LNCaP clone FGC (cell line): ENCODE measurements around the gene SSR4.
"Not testable (repeated sequence)": the region's sequence is repeated elsewhere in the genome, so short reads cannot be mapped to it uniquely, and the experiment has no call there.

Source experiments
- DNase-seq: peaks from one replicate; pipeline ENCODE4 v3.0.0-alpha.2; 2011; ENCODE audit warnings: low read depth
- H3K4me3 ChIP-seq: 2 replicates; pipeline ENCODE4 v1.5.1; 2011; ENCODE audit warnings: mild to moderate bottlenecking, low read depth, low read length, control low read depth
- TF ChIP-seq, protein P1 (sequence below): IDR thresholded peaks from 2 replicates; pipeline ENCODE4 v1.5.1; 2012; ENCODE audit warnings: mild to moderate bottlenecking; ENCODE audit not compliant: control insufficient read depth, insufficient read depth; ENCODE audit errors: extremely low read depth

SSR4 gene

DNA sequence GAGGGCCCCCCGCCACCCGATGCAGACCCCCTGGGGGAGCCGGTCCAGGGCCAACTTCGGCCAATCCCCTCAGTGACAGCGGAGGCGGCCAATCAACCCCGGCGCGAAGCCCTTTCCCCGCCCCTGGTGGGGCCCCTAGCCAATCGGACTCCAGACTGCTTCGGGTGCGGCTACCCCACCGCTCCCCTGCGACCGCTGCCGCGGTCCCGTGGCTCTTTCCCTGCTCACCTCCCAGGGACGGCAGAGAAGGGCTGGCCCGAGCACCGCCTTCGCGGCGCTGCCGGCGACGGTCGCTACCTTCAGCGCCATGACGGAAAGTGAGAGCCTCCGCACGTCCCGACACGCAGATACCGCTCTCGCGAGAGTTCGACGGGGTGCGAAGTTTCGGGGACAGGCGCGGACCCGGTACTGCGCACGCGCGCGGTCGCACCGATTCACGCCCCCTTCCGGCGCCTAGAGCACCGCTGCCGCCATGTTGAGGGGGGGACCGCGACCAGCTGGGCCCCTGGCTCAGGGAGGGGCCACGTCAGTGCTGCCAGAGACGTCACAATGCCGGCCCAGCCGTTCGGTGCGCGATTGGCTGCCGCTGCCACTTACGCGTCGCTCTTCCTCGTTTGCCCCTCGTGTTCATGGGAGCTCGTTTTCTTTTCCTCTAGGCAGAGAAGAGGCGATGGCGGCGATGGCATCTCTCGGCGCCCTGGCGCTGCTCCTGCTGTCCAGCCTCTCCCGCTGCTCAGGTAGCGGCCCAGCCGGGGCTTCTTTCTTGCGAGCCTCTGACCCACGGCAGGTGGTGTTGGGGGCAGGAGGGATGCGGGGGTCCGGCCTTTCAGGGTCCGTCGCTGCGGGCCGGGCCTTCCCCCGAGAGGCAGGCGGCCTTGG is at the start of gene SSR4, which contains the start of gene IDH3G:
Gene SSR4, plus strand, starts transcription at position 651 of the 879 bp plus-strand sequence. Its CDS starts 20 bp downstream, at position 671.
Gene IDH3G, minus strand, starts transcription at position 358 of the 879 bp plus-strand sequence. Its CDS starts 49 bp downstream, at position 309.
- H3K4me3 ChIP-seq = peak within 1 kb of the TSS; percentile 82
- TF ChIP-seq, protein P1, sequence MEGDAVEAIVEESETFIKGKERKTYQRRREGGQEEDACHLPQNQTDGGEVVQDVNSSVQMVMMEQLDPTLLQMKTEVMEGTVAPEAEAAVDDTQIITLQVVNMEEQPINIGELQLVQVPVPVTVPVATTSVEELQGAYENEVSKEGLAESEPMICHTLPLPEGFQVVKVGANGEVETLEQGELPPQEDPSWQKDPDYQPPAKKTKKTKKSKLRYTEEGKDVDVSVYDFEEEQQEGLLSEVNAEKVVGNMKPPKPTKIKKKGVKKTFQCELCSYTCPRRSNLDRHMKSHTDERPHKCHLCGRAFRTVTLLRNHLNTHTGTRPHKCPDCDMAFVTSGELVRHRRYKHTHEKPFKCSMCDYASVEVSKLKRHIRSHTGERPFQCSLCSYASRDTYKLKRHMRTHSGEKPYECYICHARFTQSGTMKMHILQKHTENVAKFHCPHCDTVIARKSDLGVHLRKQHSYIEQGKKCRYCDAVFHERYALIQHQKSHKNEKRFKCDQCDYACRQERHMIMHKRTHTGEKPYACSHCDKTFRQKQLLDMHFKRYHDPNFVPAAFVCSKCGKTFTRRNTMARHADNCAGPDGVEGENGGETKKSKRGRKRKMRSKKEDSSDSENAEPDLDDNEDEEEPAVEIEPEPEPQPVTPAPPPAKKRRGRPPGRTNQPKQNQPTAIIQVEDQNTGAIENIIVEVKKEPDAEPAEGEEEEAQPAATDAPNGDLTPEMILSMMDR = no peak
- DNase-seq = peak; percentile 76

DNA sequence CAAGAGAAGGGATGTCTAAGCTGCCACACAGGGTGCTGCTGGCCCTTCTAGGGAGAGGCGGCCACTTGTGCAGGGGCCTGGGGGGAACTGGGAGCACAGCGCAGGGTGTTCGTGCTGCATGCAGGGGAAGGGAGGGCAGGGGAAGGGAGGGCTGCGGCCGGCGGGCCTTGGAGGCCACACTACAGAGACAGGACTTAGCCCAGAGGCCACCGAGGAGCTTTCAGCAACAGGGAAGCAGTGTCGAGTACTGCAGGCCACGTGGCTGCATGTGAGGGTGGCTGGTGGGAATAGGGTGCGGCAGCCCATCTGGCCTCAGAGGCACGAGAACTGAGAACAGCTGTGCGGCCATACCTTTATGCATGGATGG is 49.4 kb upstream of the SSR4 start:
- not testable (repeated sequence) for DNase-seq, H3K4me3 ChIP-seq

DNA sequence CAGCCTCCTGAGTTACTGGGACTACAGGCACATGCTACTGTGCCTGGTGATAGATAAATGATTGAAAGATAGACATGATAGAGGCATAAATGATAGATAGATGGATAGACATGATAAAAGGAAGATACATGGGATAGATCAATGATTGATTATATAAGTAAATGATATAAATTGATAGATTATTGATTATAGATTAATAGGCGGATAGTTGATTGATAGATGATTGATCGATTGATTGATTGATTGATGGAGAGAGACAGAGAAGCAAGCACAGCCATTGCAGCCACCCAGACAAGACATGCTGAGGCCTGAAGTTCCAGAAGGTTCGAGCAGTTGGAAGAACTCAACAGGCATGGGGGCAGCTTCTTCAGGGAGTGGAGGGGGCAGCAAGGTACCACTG is 48.1 kb upstream of the SSR4 start:
- TF ChIP-seq, protein P1 = no peak
- no peak overlapping the region for H3K4me3 ChIP-seq
- DNase-seq = no peak

GRCh38 chrX:153746991-153747390 is 47.5 kb upstream of the SSR4 start:
- DNase-seq, H3K4me3 ChIP-seq: not testable (repeated sequence)

DNA sequence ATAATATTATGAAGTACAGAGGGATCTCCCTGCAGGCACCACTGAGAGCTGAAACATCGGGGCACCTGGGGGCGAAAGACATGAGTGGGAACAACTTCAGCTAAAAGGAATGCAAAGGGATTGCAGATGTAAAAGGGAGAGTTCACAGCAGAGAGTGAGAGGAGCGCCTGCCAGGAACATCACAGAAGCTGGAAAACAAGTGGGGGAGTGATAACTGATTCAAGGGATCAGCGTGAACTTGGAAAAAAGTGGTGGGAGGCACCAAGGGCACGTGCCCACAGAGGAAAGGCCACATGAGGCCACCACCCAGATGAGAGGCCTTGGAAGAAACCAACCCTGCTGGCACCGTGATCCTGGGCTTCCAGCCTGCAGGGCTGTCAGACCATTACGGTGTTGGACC is 45.5 kb upstream of the SSR4 start:
- DNase-seq, H3K4me3 ChIP-seq: not testable (repeated sequence)

GRCh38 chrX:153750127-153750774 is 44.2 kb upstream of the SSR4 start:
- no peak overlapping the region for H3K4me3 ChIP-seq
- DNase-seq = no peak
- TF ChIP-seq, protein P1 = no peak

DNA sequence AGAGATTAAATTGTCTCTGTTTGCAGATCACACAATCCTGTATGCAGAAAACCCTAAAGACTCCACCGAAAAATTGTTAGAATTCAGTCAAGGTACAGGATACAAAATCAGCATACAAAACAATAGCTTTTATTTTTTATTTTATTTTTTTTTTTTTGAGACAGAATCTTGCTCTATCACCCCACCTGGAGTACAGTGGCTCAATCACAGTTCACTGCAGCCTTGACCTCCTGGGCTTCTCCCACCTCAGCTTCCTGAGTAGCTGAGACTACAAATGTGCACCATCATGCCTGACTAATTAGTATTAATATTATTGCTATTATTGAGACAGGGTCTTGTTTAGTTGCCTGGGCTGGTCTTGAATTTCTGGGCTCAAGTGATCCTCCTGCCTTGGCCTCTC is 39.3 kb upstream of the SSR4 start:
- DNase-seq = no peak
- no peak overlapping the region for H3K4me3 ChIP-seq
- TF ChIP-seq, protein P1 = no peak

DNA sequence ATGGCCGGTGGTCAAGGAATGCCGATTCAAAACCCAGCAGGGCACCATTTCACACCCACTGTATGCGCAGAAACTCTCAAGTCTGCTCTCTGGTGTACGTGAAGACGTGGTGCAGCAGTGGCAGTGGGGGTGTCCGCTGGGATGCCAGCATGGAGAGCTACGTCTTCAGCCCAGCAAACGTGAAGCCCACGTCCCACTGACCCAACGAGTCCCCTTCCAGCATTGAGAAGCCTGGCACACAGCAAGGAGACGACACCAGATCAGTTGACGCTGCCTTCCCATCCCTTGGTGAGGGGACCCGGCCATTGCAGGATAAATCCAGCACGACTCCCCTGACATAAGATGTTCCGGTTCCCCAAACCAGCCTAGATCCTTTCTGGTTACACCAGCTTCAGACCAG is 32.6 kb upstream of the SSR4 start:
- no peak overlapping the region for H3K4me3 ChIP-seq
- no peak for DNase-seq
- TF ChIP-seq, protein P1 = no peak
